Natural killer cell treated with Interleukin-12 subunit alpha and Interleukin-12 subunit beta and Interleukin-15 and Interleukin-18, amount 100 ng/mL, for 72 hours (primary cell): Measurements from ENCODE around the gene GPR37. TPM values are rescaled to one million over a fixed set of nuclear protein-coding genes. Genes with fewer than 3 reads are reported as not detected.

Source experiments
- ATAC-seq, 2 donors: fragments of 150-1000 bp; cut with Tn5 transposase in 1 of 2; sonication (Bioruptor Pico), chemical (Tn5 transposase) in 1 of 2; 2 replicates each; pipeline ENCODE4 v1.10.0; 2021
- DNase-seq: peaks from one replicate; pipeline ENCODE4 v3.0.0; 2022; ENCODE audit warnings: low spot score
- H3K27ac Mint-ChIP-seq, 2 donors: 1 replicate in 1 of 2; 2 replicates in 1 of 2; pipeline ENCODE4 v1.8.0; 2022; ENCODE audit warnings: mixed read lengths in 2 of 2, mild to moderate bottlenecking in 1 of 2, moderate library complexity in 1 of 2
- H3K27me3 Mint-ChIP-seq, 2 donors: 1 replicate in 1 of 2; 2 replicates in 1 of 2; pipeline ENCODE4 v1.8.0; 2022; ENCODE audit warnings: mixed read lengths in 2 of 2
- H3K36me3 Mint-ChIP-seq: one replicate; pipeline ENCODE4 v1.8.0; 2022; ENCODE audit warnings: mixed read lengths
- H3K4me1 Mint-ChIP-seq, 2 donors: 1 replicate in 1 of 2; 2 replicates in 1 of 2; pipeline ENCODE4 v1.8.0; 2022; ENCODE audit warnings: low read depth in 2 of 2, mixed read lengths in 2 of 2, mild to moderate bottlenecking in 1 of 2
- H3K4me3 Mint-ChIP-seq: one replicate; pipeline ENCODE4 v1.8.0; 2022; ENCODE audit warnings: mixed read lengths
- H3K9me3 Mint-ChIP-seq: 2 replicates; pipeline ENCODE4 v1.8.0; 2022; ENCODE audit warnings: mixed read lengths
- total RNA-seq, 2 donors: library from RNA; stranded (reverse); gene quantifications; one replicate each; pipeline ENCODE4 v1.2.3, GENCODE V29; 2022

Gene GPR37
- total RNA-seq, 2 donors from 2014 or later: not detected

- H3K4me3 Mint-ChIP-seq: no peak overlapping the region
- H3K27me3 Mint-ChIP-seq: no peaks in the 10 kb centered on the region
- H3K4me1 Mint-ChIP-seq: no peaks in the 10 kb centered on the region
- H3K27ac Mint-ChIP-seq: no peak overlapping the region
- ATAC-seq (no peak), DNase-seq (no peak)
- H3K36me3 Mint-ChIP-seq: no peaks in the 10 kb centered on the region
- peaks cover 1% of the 10 kb centered on the region for H3K9me3 Mint-ChIP-seq
Observed at GRCh38 chr7:124737760-124738300, 27.8 kb downstream of the GPR37 start.

GRCh38 chr7:124728610-124729009, 37.0 kb downstream of the GPR37 start:
- H3K36me3 Mint-ChIP-seq: no peaks in the 10 kb centered on the region

GRCh38 chr7:124724507-124725192, 40.9 kb downstream of the GPR37 start:
- H3K27ac Mint-ChIP-seq: no peak overlapping the region
- ATAC-seq (no peak), DNase-seq (no peak)
- H3K4me3 Mint-ChIP-seq: no peak overlapping the region
- no peaks in the 10 kb centered on the region for H3K36me3 Mint-ChIP-seq
- H3K9me3 Mint-ChIP-seq: peaks cover 6% of the 10 kb centered on the region
- H3K27me3 Mint-ChIP-seq: no peaks in the 10 kb centered on the region
- H3K4me1 Mint-ChIP-seq: no peaks in the 10 kb centered on the region

More at GRCh38 chr7:124728610-124729009, 37.0 kb downstream of the GPR37 start:
- DNase-seq (no peak), ATAC-seq (no peak)
- Mint-ChIP-seq H3K4me1 (no peaks in the 10 kb centered on the region), H3K27me3 (no peaks in the 10 kb centered on the region), H3K27ac (no peak overlapping the region), H3K9me3 (peaks cover 23% of the 10 kb centered on the region), H3K4me3 (no peak overlapping the region)

- no peaks in the 10 kb centered on the region for H3K27me3 Mint-ChIP-seq
- no peaks in the 10 kb centered on the region for H3K4me1 Mint-ChIP-seq
- H3K4me3 Mint-ChIP-seq: no peak overlapping the region
- no peaks in the 10 kb centered on the region for H3K36me3 Mint-ChIP-seq
- H3K27ac Mint-ChIP-seq: no peak overlapping the region
- H3K9me3 Mint-ChIP-seq: peaks cover 6% of the 10 kb centered on the region
- DNase-seq (no peak), ATAC-seq (no peak)
Observed at GRCh38 chr7:124724079-124724478, 41.5 kb downstream of the GPR37 start.

GRCh38 chr7:124723012-124723411, 42.6 kb downstream of the GPR37 start:
- Mint-ChIP-seq H3K9me3 (peaks cover 6% of the 10 kb centered on the region), H3K36me3 (no peaks in the 10 kb centered on the region), H3K4me3 (no peak overlapping the region), H3K27ac (no peak overlapping the region), H3K4me1 (no peaks in the 10 kb centered on the region), H3K27me3 (no peaks in the 10 kb centered on the region)
- DNase-seq: no peak
- no peak for ATAC-seq

GRCh38 chr7:124722292-124722691, 43.3 kb downstream of the GPR37 start:
- Mint-ChIP-seq H3K27ac (no peak overlapping the region), H3K4me3 (no peak overlapping the region), H3K9me3 (peaks cover 4% of the 10 kb centered on the region), H3K27me3 (no peaks in the 10 kb centered on the region), H3K4me1 (no peaks in the 10 kb centered on the region), H3K36me3 (no peaks in the 10 kb centered on the region)
- ATAC-seq (no peak), DNase-seq (no peak)

- H3K36me3 Mint-ChIP-seq: no peaks in the 10 kb centered on the region
- ATAC-seq (no peak), DNase-seq (no peak)
- H3K4me1 Mint-ChIP-seq: no peaks in the 10 kb centered on the region
- H3K27ac Mint-ChIP-seq: no peak overlapping the region
- no peak overlapping the region for H3K4me3 Mint-ChIP-seq
- no peaks in the 10 kb centered on the region for H3K27me3 Mint-ChIP-seq
- peaks cover 4% of the 10 kb centered on the region for H3K9me3 Mint-ChIP-seq
Observed at GRCh38 chr7:124720195-124720594, 45.4 kb downstream of the GPR37 start.

- H3K4me3 Mint-ChIP-seq: no peak overlapping the region
- H3K4me1 Mint-ChIP-seq: no peaks in the 10 kb centered on the region
- no peaks in the 10 kb centered on the region for H3K36me3 Mint-ChIP-seq
- peaks cover 14% of the 10 kb centered on the region for H3K9me3 Mint-ChIP-seq
- H3K27ac Mint-ChIP-seq: no peak overlapping the region
- no peak for ATAC-seq
- DNase-seq: no peak
- no peaks in the 10 kb centered on the region for H3K27me3 Mint-ChIP-seq
Observed at GRCh38 chr7:124718032-124718766, 47.4 kb downstream of the GPR37 start.

- H3K4me3 Mint-ChIP-seq: no peak overlapping the region
- no peak for DNase-seq
- H3K27me3 Mint-ChIP-seq: no peaks in the 10 kb centered on the region
- no peaks in the 10 kb centered on the region for H3K4me1 Mint-ChIP-seq
- no peaks in the 10 kb centered on the region for H3K36me3 Mint-ChIP-seq
- no peak overlapping the region for H3K27ac Mint-ChIP-seq
- ATAC-seq: no peak
- H3K9me3 Mint-ChIP-seq: peaks cover 14% of the 10 kb centered on the region
Observed at GRCh38 chr7:124716894-124717293, 48.7 kb downstream of the GPR37 start.

- peaks cover 25% of the 10 kb centered on the region for H3K9me3 Mint-ChIP-seq
- H3K4me1 Mint-ChIP-seq: no peaks in the 10 kb centered on the region
- H3K27ac Mint-ChIP-seq: no peak overlapping the region
- ATAC-seq (no peak), DNase-seq (no peak)
- H3K27me3 Mint-ChIP-seq: no peaks in the 10 kb centered on the region
- no peak overlapping the region for H3K4me3 Mint-ChIP-seq
- peaks cover 6% of the 10 kb centered on the region for H3K36me3 Mint-ChIP-seq
Observed at GRCh38 chr7:124713086-124713485, 52.5 kb downstream of the GPR37 start.

- H3K4me3 Mint-ChIP-seq: no peak overlapping the region
- no peak overlapping the region for H3K27ac Mint-ChIP-seq
- peaks cover 25% of the 10 kb centered on the region for H3K9me3 Mint-ChIP-seq
- DNase-seq: no peak
- H3K27me3 Mint-ChIP-seq: no peaks in the 10 kb centered on the region
- H3K4me1 Mint-ChIP-seq: no peaks in the 10 kb centered on the region
- peaks cover 14% of the 10 kb centered on the region for H3K36me3 Mint-ChIP-seq
- no peak for ATAC-seq
Observed at GRCh38 chr7:124712017-124712416, 53.6 kb downstream of the GPR37 start.

GRCh38 chr7:124702385-124702784, 63.2 kb downstream of the GPR37 start:
- H3K4me1 Mint-ChIP-seq: no peaks in the 10 kb centered on the region
- H3K9me3 Mint-ChIP-seq: peaks cover 8% of the 10 kb centered on the region

GRCh38 chr7:124701955-124702354, 63.6 kb downstream of the GPR37 start:
- Mint-ChIP-seq H3K27ac (no peak overlapping the region), H3K4me1 (no peaks in the 10 kb centered on the region), H3K27me3 (no peaks in the 10 kb centered on the region), H3K36me3 (no peaks in the 10 kb centered on the region), H3K4me3 (no peak overlapping the region), H3K9me3 (peaks cover 8% of the 10 kb centered on the region)
- DNase-seq (no peak), ATAC-seq (no peak)

More at GRCh38 chr7:124702385-124702784, 63.2 kb downstream of the GPR37 start:
- H3K36me3 Mint-ChIP-seq: peaks cover 4% of the 10 kb centered on the region
- DNase-seq: no peak
- H3K4me3 Mint-ChIP-seq: no peak overlapping the region
- no peak overlapping the region for H3K27ac Mint-ChIP-seq
- H3K27me3 Mint-ChIP-seq: no peaks in the 10 kb centered on the region
- no peak for ATAC-seq

- DNase-seq (no peak), ATAC-seq (no peak)
- Mint-ChIP-seq H3K4me3 (no peak overlapping the region), H3K4me1 (no peaks in the 10 kb centered on the region), H3K9me3 (peaks cover 8% of the 10 kb centered on the region), H3K36me3 (no peaks in the 10 kb centered on the region), H3K27ac (no peak overlapping the region), H3K27me3 (no peaks in the 10 kb centered on the region)
Observed at GRCh38 chr7:124700655-124701054, 64.9 kb downstream of the GPR37 start.
